ENCODE data around the gene RAP1GAP2.

RAP1GAP2 gene

DNA sequence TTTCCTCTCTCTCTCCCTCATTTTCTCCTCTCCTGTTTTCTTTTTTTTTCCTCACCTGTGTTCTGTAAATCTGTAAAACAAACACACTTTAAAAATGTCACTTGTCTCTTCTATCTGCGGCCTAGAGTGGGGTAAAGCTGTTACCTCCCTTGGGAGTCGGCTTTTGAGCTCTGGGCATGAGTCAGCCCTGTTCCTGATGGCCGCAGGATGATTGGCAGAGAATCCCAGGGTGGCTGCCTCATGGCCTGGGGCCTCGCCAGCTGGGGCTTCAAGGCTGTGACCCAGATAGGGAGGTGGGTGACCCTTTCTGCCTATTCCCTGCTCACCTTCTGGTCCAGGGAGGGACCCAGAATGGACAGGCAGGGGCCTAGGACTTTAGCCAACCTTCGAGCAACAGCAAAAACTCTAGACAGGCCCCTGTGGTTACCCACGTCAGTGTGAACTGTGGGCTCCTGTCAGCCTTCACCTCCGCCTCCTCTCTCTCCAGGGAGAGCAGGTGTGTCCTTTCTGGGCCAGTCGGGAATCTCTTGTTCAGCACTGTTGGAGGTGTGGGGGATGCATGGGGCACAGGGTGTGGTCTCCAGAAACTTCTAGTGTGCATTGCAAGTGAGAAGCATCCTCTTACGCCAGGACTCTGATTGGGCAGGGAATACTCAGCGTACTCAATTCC lies 87.4 kb downstream of the RAP1GAP2 start (continued):
- TF ChIP-seq, protein P1, sequence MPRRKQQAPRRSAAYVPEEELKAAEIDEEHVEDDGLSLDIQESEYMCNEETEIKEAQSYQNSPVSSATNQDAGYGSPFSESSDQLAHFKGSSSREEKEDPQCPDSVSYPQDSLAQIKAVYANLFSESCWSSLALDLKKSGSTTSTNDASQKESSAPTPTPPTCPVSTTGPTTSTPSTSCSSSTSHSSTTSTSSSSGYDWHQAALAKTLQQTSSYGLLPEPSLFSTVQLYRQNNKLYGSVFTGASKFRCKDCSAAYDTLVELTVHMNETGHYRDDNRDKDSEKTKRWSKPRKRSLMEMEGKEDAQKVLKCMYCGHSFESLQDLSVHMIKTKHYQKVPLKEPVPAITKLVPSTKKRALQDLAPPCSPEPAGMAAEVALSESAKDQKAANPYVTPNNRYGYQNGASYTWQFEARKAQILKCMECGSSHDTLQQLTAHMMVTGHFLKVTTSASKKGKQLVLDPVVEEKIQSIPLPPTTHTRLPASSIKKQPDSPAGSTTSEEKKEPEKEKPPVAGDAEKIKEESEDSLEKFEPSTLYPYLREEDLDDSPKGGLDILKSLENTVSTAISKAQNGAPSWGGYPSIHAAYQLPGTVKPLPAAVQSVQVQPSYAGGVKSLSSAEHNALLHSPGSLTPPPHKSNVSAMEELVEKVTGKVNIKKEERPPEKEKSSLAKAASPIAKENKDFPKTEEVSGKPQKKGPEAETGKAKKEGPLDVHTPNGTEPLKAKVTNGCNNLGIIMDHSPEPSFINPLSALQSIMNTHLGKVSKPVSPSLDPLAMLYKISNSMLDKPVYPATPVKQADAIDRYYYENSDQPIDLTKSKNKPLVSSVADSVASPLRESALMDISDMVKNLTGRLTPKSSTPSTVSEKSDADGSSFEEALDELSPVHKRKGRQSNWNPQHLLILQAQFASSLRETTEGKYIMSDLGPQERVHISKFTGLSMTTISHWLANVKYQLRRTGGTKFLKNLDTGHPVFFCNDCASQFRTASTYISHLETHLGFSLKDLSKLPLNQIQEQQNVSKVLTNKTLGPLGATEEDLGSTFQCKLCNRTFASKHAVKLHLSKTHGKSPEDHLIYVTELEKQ (tag by site-specific recombination; IDR thresholded peaks at IDR 0.05; ENCODE audit: borderline replicate concordance) = peak; percentile 57; the same call in 1 of the 2 replicates
- peak; percentile 98 for TF ChIP-seq ZSCAN30 (tag by site-specific recombination; IDR thresholded peaks at IDR 0.05)
- TF ChIP-seq ZNF366 (tag by site-specific recombination; conservative IDR thresholded peaks at IDR 0.05) = peak; percentile 65; the same call in 1 of the 2 replicates
- TF ChIP-seq, protein P2, sequence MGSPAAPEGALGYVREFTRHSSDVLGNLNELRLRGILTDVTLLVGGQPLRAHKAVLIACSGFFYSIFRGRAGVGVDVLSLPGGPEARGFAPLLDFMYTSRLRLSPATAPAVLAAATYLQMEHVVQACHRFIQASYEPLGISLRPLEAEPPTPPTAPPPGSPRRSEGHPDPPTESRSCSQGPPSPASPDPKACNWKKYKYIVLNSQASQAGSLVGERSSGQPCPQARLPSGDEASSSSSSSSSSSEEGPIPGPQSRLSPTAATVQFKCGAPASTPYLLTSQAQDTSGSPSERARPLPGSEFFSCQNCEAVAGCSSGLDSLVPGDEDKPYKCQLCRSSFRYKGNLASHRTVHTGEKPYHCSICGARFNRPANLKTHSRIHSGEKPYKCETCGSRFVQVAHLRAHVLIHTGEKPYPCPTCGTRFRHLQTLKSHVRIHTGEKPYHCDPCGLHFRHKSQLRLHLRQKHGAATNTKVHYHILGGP (tag by site-specific recombination; IDR thresholded peaks at IDR 0.05) = no peak
- peak; percentile 12; the same call in 1 of the 2 replicates for TF ChIP-seq ZNF600 (tag by site-specific recombination; IDR thresholded peaks at IDR 0.05)
- no peak; the same call in 1 of the 2 replicates for TF ChIP-seq ZFHX2 (tag by site-specific recombination; conservative IDR thresholded peaks at IDR 0.05)
- TF ChIP-seq ZNF248 (tag by site-specific recombination; IDR thresholded peaks at IDR 0.05) = no peak
- no peak for TF ChIP-seq ZNF792 (tag by site-specific recombination; IDR thresholded peaks at IDR 0.05)
- 0 out of 2 replicates have a peak, but pooled peaks have one; percentile 47 for TF ChIP-seq ZNF341 (tag by site-specific recombination; IDR thresholded peaks at IDR 0.05; ENCODE audit: low read depth)
- peak; percentile 35; the same call in 1 of the 2 replicates for TF ChIP-seq GLIS2 (tag by site-specific recombination; IDR thresholded peaks at IDR 0.05)
- TF ChIP-seq, protein P3, sequence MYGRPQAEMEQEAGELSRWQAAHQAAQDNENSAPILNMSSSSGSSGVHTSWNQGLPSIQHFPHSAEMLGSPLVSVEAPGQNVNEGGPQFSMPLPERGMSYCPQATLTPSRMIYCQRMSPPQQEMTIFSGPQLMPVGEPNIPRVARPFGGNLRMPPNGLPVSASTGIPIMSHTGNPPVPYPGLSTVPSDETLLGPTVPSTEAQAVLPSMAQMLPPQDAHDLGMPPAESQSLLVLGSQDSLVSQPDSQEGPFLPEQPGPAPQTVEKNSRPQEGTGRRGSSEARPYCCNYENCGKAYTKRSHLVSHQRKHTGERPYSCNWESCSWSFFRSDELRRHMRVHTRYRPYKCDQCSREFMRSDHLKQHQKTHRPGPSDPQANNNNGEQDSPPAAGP (tag by site-specific recombination; IDR thresholded peaks at IDR 0.05) = no peak
- peak; percentile 51; the same call in 1 of the 2 replicates for TF ChIP-seq ZNF394 (tag by site-specific recombination; IDR thresholded peaks at IDR 0.05; ENCODE audit: borderline replicate concordance)
- peak; percentile 42; the same call in 1 of the 2 replicates for TF ChIP-seq ZNF24 (tag by site-specific recombination; IDR thresholded peaks at IDR 0.05)
- peak; percentile 69 for TF ChIP-seq ZIC2 (tag by site-specific recombination; IDR thresholded peaks at IDR 0.05)
- peak; percentile 70 for TF ChIP-seq ZEB2 (tag by site-specific recombination; IDR thresholded peaks at IDR 0.05)
- TF ChIP-seq ZBTB17 (tag by site-specific recombination; IDR thresholded peaks at IDR 0.05) = peak; percentile 54; the same call in 1 of the 2 replicates
- no peak for TF ChIP-seq ZSCAN23 (tag by site-specific recombination; IDR thresholded peaks at IDR 0.05)
- TF ChIP-seq, protein P4, sequence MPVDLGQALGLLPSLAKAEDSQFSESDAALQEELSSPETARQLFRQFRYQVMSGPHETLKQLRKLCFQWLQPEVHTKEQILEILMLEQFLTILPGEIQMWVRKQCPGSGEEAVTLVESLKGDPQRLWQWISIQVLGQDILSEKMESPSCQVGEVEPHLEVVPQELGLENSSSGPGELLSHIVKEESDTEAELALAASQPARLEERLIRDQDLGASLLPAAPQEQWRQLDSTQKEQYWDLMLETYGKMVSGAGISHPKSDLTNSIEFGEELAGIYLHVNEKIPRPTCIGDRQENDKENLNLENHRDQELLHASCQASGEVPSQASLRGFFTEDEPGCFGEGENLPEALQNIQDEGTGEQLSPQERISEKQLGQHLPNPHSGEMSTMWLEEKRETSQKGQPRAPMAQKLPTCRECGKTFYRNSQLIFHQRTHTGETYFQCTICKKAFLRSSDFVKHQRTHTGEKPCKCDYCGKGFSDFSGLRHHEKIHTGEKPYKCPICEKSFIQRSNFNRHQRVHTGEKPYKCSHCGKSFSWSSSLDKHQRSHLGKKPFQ (tag by site-specific recombination; IDR thresholded peaks at IDR 0.05) = peak; percentile 90
- peak; percentile 72 for TF ChIP-seq GLIS1 (tag by site-specific recombination; IDR thresholded peaks at IDR 0.05)
- TF ChIP-seq ZNF629 (tag by site-specific recombination; IDR thresholded peaks at IDR 0.05) = peak; percentile 54
- TF ChIP-seq EGR2 (tag by site-specific recombination; IDR thresholded peaks at IDR 0.05; ENCODE audit: low read depth) = 0 out of 2 replicates have a peak, but pooled peaks have one; percentile 21
